SJSA1 (cell line): ENCODE measurements around the gene COX6B2. TPM values are rescaled to one million over a fixed set of nuclear protein-coding genes. Genes with fewer than 3 reads are reported as not detected.
"Not testable (repeated sequence)": the region's sequence is repeated elsewhere in the genome, so short reads cannot be mapped to it uniquely, and the experiment has no call there.

Source experiments
- DNase-seq, 2 experiments: peaks; one replicate each; pipeline ENCODE4 v3.0.0-alpha.2; 2015 to 2020; ENCODE audit warnings: low spot score in 2 of 2, low read depth in 1 of 2
- H3K27ac ChIP-seq: fragments of 250-450 bp; sonication (Bioruptor Pico); 2 replicates; pipeline ENCODE4 v1.5.1; 2020; ENCODE audit warnings: mild to moderate bottlenecking, moderate library complexity
- H3K27me3 ChIP-seq: fragments of 250-450 bp; sonication (Bioruptor Pico); replicated peaks from 2 replicates; pipeline ENCODE4 v1.5.1; 2020; ENCODE audit warnings: mild to moderate bottlenecking, moderate library complexity
- H3K36me3 ChIP-seq: fragments of 250-450 bp; sonication (Bioruptor Pico); 2 replicates; pipeline ENCODE4 v1.5.1; 2020; ENCODE audit warnings: mild to moderate bottlenecking
- H3K4me1 ChIP-seq: fragments of 250-450 bp; sonication (Bioruptor Pico); replicated peaks from 2 replicates; pipeline ENCODE4 v1.6.1; 2021; ENCODE audit warnings: mild to moderate bottlenecking
- H3K4me3 ChIP-seq: fragments of 250-450 bp; sonication (Bioruptor Pico); 2 replicates; pipeline ENCODE4 v1.5.1; 2020; ENCODE audit warnings: mild to moderate bottlenecking
- H3K9me3 ChIP-seq: fragments of 250-450 bp; sonication (Bioruptor Pico); replicated peaks from 2 replicates; pipeline ENCODE4 v1.5.1; 2020; ENCODE audit warnings: mild to moderate bottlenecking
- total RNA-seq: library from RNA; depleted of rRNA; stranded (reverse); fragments of >200 nt; shearing (Covaris generic); gene quantifications from 2 replicates; pipeline ENCODE4 v1.2.3, GENCODE V29; 2014

The COX6B2 gene
- total RNA-seq, 1 experiment from 2014 or later = 0.11 TPM

DNA sequence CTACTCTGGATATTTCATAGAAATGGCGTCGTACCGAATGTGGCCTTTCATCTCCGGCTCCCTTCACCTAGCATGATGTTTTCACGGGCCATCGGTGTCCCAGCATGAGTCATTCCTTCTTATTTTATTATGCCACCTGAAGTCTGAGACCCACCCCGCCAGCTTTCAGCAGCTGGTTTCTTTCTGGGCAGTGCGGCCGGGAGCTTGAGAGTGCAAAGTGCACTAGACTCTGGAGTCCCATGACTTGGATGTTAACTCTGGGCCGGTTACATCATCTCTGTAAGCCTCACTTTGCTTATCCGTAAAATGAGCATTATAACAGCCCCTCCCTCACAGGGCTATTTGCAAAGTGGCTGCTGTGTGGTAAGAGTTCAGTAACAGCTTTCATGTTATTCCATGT is 20.6 kb downstream of the COX6B2 start:
- H3K27me3 ChIP-seq = no peaks in the 10 kb centered on the region

DNA sequence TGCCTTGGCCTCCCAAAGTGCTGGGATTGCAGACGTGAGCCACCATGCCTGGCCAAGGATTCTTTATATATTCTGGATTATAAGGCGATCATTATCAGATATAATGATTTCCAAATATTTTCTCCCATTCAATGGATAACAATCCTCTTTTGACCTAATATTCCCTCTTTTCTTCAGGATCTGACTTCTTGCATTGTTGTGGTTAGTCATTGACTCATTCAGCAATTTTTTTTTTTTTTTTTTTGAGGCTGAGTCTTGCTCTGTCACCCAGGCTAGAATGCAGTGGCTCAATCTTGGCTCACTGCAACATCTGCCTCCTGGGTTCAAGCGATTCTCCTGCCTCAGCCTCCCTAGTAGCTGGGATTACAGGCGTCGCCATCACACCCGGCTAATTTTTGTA is 24.7 kb downstream of the COX6B2 start:
- DNase-seq, H3K27me3 ChIP-seq, H3K27ac ChIP-seq, H3K4me3 ChIP-seq, H3K9me3 ChIP-seq, H3K4me1 ChIP-seq, H3K36me3 ChIP-seq: not testable (repeated sequence)

More for the DNA sequence above, 20.6 kb downstream of the COX6B2 start:
- Histone ChIP-seq H3K4me3 (no peak overlapping the region), H3K27ac (no peak overlapping the region), H3K9me3 (no peaks in the 10 kb centered on the region), H3K4me1 (peaks cover 16% of the 10 kb centered on the region), H3K36me3 (no peaks in the 10 kb centered on the region)
- no peak for DNase-seq

DNA sequence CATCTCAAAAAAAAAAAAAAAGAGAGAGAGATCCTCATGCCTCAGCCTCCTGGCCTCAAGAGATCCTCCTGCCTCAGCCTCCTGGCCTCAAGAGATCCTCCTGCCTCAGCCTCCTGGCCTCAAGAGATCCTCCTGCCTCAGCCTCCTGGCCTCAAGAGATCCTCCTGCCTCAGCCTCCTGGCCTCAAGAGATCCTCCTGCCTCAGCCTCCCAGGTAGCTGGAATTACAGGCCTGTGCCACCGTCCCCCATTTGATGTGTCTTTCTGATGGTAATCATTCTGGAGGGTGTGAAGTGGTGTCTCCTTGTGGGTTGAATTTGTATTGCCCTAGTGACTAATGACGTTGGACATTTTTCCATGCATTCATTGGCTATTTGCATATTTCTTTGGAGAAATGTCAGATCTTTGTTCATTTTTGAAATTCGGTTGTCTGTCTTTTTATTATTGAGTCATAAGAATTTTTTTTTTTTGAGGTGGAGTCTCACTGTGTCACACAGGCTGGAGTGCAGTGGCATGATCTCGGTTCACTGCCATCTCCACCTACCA is 25.7 kb downstream of the COX6B2 start:
- not testable (repeated sequence) for H3K27me3 ChIP-seq, H3K4me3 ChIP-seq, H3K27ac ChIP-seq, H3K9me3 ChIP-seq, DNase-seq, H3K4me1 ChIP-seq, H3K36me3 ChIP-seq

DNA sequence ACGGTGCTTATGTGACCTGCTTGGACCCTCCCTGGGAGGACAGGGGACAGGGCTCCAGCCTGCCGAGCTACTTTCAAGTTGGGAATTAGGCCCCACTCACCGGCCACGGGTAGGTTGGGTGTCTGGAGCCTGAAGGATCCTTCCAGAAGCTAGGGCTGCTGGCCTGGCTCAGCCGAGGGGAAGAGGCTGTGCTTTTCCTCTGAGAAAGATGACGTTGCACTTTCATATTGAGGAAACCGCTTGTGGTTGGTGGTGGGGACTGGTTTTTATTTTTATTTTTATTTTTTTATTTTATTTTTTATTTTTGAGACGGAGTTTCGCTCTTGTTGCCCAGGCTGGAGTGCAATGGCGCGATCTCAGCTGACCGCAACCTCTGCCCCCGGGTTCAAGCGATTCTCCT is 29.3 kb downstream of the COX6B2 start, which contains the start of gene TMEM150B:
Gene TMEM150B, minus strand, starts transcription at position 170 of the 400 bp plus-strand sequence. CDS start 4,305 bp downstream, outside the sequence.
- Histone ChIP-seq H3K36me3 (no peaks in the 10 kb centered on the region), H3K4me3 (no peak within 1 kb of the TSS), H3K27ac (no peak within 1 kb of the TSS), H3K9me3 (no peaks in the 10 kb centered on the region), H3K4me1 (0 out of 2 replicates have a peak, but pooled peaks cover 4% of the 10 kb centered on the region), H3K27me3 (no peaks in the 10 kb centered on the region)
- DNase-seq = no peak

DNA sequence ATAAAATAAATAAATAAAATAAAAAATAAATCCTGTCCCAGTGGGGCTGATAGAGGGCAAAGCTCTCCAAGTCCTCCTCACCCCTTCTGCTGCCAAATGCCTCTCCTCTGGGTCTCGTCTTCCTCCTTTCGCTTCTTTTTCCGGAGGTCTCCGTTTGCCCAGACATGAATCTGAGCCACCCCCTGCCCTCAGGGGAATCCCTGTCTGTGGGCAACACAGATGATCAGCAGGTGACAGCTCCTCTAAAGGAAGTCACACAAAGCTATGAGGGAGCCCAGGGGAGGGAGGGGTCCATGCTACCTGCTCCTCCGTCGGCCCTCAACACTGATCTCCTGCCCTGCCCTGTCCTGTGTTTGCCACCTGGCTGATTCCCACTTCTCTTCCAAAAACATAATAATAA is 29.9 kb downstream of the COX6B2 start:
- no peaks in the 10 kb centered on the region for H3K36me3 ChIP-seq
- 0 out of 2 replicates have a peak, but pooled peaks cover 2% of the 10 kb centered on the region for H3K4me1 ChIP-seq
- no peaks in the 10 kb centered on the region for H3K27me3 ChIP-seq
- no peak for DNase-seq
- H3K9me3 ChIP-seq = no peaks in the 10 kb centered on the region
- H3K4me3 ChIP-seq = no peak overlapping the region
- H3K27ac ChIP-seq = no peak overlapping the region

DNA sequence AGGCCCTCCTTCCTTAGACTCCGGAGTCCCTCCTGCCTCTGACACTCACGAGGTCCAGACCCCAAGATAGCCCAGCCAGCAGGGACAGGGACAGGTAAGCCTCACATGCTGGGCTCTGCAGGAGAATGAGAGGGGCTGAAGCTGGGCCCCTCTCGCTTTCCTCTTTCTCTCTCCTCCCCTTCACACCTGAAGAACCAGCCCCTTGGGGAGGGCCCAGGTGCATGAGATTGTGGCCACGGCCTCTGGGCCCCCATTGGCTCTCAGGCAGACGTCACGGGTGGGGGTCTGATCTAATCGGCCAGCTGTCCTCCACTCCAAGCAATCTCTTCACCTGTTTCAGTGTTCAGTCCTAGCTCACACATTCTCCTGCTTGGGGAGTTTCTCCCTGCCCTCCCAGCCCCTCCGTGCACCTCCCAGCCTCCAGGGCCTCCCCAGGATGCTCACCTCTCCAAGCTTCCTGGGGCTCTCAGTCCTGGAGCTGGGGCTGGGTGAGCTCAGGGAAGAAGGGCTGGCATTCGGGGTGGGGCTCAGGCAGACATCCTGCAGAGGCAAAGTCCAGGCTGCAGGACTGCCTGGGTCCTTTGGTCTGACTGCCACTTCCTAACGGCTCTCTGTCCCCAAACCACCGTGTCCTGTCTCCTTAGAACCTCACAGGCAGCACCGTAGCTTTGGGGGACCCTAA is 32.2 kb downstream of the COX6B2 start:
- Histone ChIP-seq H3K9me3 (no peaks in the 10 kb centered on the region), H3K27me3 (no peaks in the 10 kb centered on the region), H3K36me3 (no peaks in the 10 kb centered on the region), H3K4me1 (no peaks in the 10 kb centered on the region), H3K4me3 (no peak overlapping the region), H3K27ac (no peak overlapping the region)
- no peak for DNase-seq

DNA sequence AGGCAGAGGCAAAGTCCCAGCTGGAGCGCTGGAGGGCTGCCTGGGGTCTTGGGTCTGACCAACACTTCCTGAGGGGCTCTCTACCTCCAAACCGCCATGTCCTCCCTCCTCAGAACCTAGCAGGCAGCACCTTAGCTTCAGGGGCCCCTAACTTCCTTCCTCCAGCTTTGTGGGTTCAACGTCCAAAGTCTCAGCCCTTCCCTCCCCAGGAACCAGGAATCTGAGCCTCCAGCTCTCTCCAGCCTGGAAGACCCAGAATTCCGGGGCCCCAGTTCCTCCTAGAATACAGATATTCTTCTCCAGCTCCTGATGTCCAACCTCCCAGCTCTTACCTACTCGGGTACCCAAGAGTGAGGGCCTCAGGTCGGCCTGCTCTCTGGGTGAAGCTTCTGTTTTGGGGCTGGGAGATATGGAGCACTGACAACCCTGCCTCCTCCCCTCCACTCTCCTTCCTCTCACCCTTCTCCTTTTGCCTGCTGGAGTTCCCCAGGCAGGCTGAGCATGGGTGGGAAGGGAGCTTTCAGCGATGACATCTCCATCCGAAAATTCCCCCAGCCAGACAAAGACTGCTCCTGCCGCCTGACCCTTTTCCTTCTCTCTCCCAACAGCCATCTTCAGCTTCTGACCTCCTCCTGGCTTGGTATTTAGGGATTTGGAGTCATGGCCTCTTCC is 32.9 kb downstream of the COX6B2 start:
- Histone ChIP-seq H3K27me3 (no peaks in the 10 kb centered on the region), H3K4me3 (no peak overlapping the region), H3K9me3 (no peaks in the 10 kb centered on the region), H3K27ac (no peak overlapping the region), H3K36me3 (no peaks in the 10 kb centered on the region), H3K4me1 (no peaks in the 10 kb centered on the region)
- no peak for DNase-seq

DNA sequence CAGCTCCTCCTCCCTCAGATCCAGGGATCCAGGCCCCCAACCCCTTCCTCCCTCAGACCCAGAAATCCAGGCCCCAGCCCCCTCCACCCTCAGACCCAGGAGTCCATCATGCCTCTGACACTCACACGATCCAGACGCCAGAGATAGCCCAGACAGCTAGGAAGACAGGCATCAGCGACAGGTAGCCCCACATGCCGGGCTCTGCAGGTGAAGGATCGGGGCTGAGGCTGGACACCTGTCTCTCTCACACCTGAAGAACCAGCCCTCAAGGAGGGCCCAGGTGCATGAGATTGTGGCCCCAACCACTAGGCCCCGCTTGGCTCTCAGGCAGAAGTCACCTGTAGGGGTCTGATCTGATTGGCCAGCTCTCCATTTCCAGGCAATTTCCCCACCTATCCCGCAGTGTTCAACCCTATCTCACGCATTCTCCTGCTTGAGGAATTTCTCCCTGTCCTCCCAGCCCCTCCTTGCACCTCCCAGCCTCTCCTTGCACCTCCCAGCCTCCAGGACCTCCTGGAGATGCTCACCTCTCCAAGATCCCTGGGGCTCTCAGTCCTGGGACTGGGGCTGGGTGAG is 33.6 kb downstream of the COX6B2 start:
- no peak for DNase-seq
- Histone ChIP-seq H3K27me3 (no peaks in the 10 kb centered on the region), H3K9me3 (peaks cover 3% of the 10 kb centered on the region; the same call in 1 of the 2 replicates), H3K4me3 (no peak overlapping the region), H3K36me3 (no peaks in the 10 kb centered on the region), H3K27ac (no peak overlapping the region), H3K4me1 (no peaks in the 10 kb centered on the region)

DNA sequence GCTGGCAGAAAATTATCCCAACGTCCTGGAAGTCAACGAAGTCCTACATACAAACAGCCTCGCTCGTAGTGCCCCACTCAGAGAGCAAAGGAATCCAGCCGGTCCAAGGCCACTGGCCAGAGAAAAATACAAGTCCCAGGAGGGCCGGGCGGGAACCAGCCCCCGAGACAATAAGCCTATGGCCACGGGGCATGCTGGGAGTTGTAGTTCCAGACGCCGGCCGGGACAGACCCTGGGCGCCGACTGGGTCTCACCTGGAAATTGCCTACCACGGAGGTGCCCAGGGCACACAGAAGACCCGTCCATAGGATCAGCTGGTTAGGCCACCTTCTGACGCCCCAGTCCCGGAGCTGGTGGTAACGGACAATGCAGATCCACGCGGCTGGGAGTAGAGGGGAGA is 34.7 kb downstream of the COX6B2 start:
- H3K4me1 ChIP-seq = no peaks in the 10 kb centered on the region
- no peak for DNase-seq
- peaks cover 3% of the 10 kb centered on the region; the same call in 1 of the 2 replicates for H3K9me3 ChIP-seq
- no peak overlapping the region for H3K27ac ChIP-seq
- no peaks in the 10 kb centered on the region for H3K36me3 ChIP-seq
- H3K27me3 ChIP-seq = no peaks in the 10 kb centered on the region
- H3K4me3 ChIP-seq = no peak overlapping the region

DNA sequence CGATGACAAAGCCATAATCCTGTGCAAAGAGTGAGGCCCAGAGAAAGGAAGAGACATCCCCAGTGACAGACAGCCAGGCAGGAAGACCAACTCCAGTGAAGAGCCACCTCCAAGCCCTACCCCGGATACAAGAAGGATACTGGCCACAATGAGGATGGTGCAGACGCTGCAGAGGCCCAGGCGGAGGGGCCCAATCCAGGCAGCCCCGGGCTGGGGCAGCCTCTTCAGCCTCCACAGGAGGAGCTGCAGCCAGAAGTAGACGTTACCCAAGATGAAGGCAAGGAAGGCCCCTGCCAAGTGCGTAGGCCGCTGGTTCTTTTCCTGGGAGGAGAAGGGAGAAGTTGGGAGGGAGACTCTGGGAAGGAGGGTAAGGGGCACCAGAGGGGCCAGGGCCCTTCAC is 37.9 kb downstream of the COX6B2 start:
- Histone ChIP-seq H3K27ac (no peak overlapping the region), H3K9me3 (peaks cover 3% of the 10 kb centered on the region; the same call in 1 of the 2 replicates), H3K36me3 (no peaks in the 10 kb centered on the region), H3K4me3 (no peak overlapping the region), H3K4me1 (no peaks in the 10 kb centered on the region), H3K27me3 (no peaks in the 10 kb centered on the region)
- no peak for DNase-seq

DNA sequence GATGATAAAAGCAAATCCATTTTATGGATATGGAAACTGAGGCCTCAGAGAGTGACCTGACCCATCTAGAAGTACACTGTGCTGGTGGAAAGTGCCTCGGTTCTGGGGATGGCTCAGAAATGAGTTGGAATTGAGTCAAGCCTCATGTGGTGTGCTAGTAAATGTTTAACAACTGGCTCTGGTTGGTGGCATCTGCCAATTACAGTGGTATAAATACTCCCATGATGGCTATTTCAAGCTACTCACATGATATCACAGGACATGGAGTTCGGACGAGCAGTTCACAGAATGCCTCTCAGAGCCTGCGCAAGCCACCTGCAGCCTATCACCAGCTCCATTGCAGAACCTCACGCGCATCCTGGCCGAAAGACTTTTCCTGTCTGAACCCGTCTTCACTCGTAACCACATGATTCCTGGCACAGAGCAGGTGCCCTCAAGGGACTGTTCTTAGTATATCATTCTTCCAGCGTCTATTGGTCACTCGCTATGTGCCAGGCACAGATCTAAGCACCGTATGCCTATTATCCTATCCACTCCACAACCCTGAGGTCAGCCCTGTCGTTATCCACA is 38.5 kb downstream of the COX6B2 start:
- H3K9me3 ChIP-seq = peaks cover 3% of the 10 kb centered on the region; the same call in 1 of the 2 replicates
- H3K4me1 ChIP-seq = no peaks in the 10 kb centered on the region
- no peak for DNase-seq
- no peaks in the 10 kb centered on the region for H3K36me3 ChIP-seq
- H3K27me3 ChIP-seq = no peaks in the 10 kb centered on the region
- H3K4me3 ChIP-seq = no peak overlapping the region
- no peak overlapping the region for H3K27ac ChIP-seq

DNA sequence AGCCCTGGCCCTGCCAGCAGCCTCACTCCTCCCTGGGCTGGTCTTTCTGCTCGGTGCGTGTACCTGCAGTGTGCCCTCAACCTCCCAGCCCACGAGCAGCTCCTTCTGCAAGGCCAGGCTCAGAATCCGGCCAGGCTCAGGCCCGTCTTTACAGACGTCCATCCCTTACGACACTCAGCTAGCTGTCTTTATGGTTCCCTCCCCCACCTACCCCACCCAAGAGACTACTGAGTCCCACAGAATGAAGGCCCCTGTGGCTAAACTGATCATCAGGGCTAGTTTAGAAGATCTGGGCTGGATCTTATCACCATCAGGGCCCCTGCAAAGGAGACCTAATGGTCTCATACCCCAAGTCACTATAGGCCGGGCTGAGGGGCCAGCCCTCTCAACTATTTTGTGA is 40.1 kb downstream of the COX6B2 start:
- Histone ChIP-seq H3K27me3 (no peaks in the 10 kb centered on the region), H3K36me3 (peaks cover 1% of the 10 kb centered on the region; the same call in 1 of the 2 replicates), H3K4me3 (no peak overlapping the region), H3K27ac (no peak overlapping the region), H3K9me3 (peaks cover 3% of the 10 kb centered on the region; the same call in 1 of the 2 replicates), H3K4me1 (no peaks in the 10 kb centered on the region)
- DNase-seq = no peak

DNA sequence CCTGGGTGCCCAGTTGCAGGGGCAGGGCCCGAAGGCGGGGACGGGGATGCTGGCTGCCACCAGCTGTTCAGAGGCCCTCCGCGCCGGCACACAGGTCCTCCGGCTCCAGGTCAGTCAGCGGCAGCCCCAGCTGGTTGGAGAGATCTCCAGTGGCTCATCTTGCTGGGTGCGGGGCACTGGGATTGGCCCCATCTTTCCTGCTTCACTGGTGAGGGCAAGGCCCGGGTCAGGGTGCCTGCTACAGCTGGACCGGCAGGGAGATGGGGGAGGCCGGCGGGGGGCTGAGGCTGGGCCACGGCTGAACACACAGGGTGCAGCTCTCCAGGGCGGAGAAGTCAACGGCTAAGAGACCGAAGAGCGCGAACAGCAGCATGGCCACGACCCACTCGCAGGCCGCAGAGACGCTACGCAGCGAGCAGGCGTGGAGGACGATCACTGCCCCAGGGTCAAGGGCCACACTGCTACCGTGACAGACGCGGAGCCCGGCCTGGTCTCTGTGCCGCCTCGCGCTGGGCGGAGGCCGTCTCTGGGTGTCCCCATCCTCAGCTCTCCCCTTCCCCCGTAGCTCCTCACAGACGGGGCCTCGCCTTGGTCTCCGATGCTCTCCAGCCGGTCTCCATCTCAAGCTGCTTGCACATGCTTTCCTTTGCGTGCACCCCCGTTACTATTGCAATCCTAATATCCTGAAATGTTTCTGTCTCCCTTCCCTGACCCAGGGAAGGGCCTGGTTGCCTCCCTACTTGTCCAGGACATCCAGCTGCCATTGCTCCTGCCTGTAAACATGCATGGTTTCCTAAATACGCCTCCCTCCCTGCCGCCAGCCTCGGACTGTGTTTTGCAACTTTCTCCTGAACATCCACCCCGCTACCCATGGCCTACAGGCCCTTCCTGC is 41.7 kb downstream of the COX6B2 start:
- H3K4me1 ChIP-seq = no peaks in the 10 kb centered on the region
- DNase-seq = no peak
- peaks cover 3% of the 10 kb centered on the region; the same call in 1 of the 2 replicates for H3K9me3 ChIP-seq
- no peak overlapping the region for H3K4me3 ChIP-seq
- peaks cover 5% of the 10 kb centered on the region for H3K36me3 ChIP-seq
- H3K27me3 ChIP-seq = no peaks in the 10 kb centered on the region
- H3K27ac ChIP-seq = no peak overlapping the region
